A673 (cell line): Measurements from ENCODE around the gene GALNT10. TPM values are rescaled to one million over a fixed set of nuclear protein-coding genes. Genes with fewer than 3 reads are reported as not detected.

Source experiments
- BruUV-seq: library from RNA; stranded (reverse); fragments of 400-500 nt; replicated peaks from 2 replicates; lab custom pipeline; 2021; lab: Mats Ljungman, UMichigan
- CTCF ChIA-PET: fragments of 300-600 bp; sonication (Branson Sonifier 250); formaldehyde crosslinking; loops from one replicate; lab custom pipeline; 2022; ENCODE audit warnings: antibody characterized with exemption; lab: Charles Lee
- POLR2A ChIA-PET: fragments of 300-600 bp; sonication (Branson Sonifier 250); formaldehyde crosslinking; loops from one replicate; lab custom pipeline; 2022; ENCODE audit warnings: antibody characterized with exemption; ENCODE audit not compliant: low non-redundant PET; lab: Charles Lee
- DNase-seq: peaks from one replicate; pipeline ENCODE4 v3.0.0-alpha.2; 2015; ENCODE audit warnings: low spot score
- H3K27ac ChIP-seq: fragments of 200-600 bp; sonication (generic); 2 replicates; pipeline ENCODE4 v1.5.1; 2016; ENCODE audit warnings: mixed run types, low read depth, mild to moderate bottlenecking, mixed read lengths, antibody characterized with exemption, low read length; ENCODE audit not compliant: poor library complexity, severe bottlenecking
- H3K27me3 ChIP-seq: fragments of 200-600 bp; sonication (generic); replicated peaks from 2 replicates; pipeline ENCODE4 v1.6.1; 2017; ENCODE audit warnings: mixed run types, low read depth, mild to moderate bottlenecking, mixed read lengths, antibody characterized with exemption, low read length; ENCODE audit not compliant: insufficient read depth, poor library complexity
- H3K36me3 ChIP-seq: fragments of 200-600 bp; sonication (generic); 2 replicates; pipeline ENCODE4 v1.6.1; 2016; ENCODE audit warnings: mixed run types, mild to moderate bottlenecking, mixed read lengths, antibody characterized with exemption, low read length; ENCODE audit not compliant: insufficient read depth, poor library complexity, severe bottlenecking
- H3K4me1 ChIP-seq: fragments of 200-600 bp; sonication (generic); 2 replicates; pipeline ENCODE4 v1.6.1; 2017; ENCODE audit warnings: mixed run types, mild to moderate bottlenecking, mixed read lengths, antibody characterized with exemption, low read length; ENCODE audit not compliant: insufficient read depth, poor library complexity, severe bottlenecking
- H3K4me3 ChIP-seq: fragments of 200-600 bp; sonication (generic); 2 replicates; pipeline ENCODE4 v1.5.1; 2016; ENCODE audit warnings: low read depth, mixed run types, mild to moderate bottlenecking, mixed read lengths, low read length; ENCODE audit not compliant: poor library complexity, severe bottlenecking
- H3K9me3 ChIP-seq: fragments of 200-600 bp; sonication (generic); 2 replicates; pipeline ENCODE4 v1.6.1; 2016; ENCODE audit warnings: mixed run types, low read depth, mild to moderate bottlenecking, mixed read lengths, antibody characterized with exemption, low read length; ENCODE audit not compliant: poor library complexity, severe bottlenecking
- EZH2 ChIP-seq: fragments of 200-600 bp; sonication (generic); IDR thresholded peaks from 2 replicates; pipeline ENCODE4 v1.6.1; 2017; ENCODE audit warnings: borderline replicate concordance, low read depth, mild to moderate bottlenecking, mixed read lengths, antibody characterized with exemption, low read length; ENCODE audit not compliant: poor library complexity, severe bottlenecking
- intact Hi-C: fragments of 100-400 bp; cut with micrococcal nuclease; formaldehyde crosslinking; loops from one replicate; pipeline ENCODE4 v1.10.0; 2022; ENCODE audit not compliant: unreplicated experiment
- total RNA-seq: library from RNA; stranded (reverse); gene quantifications from 2 replicates; pipeline ENCODE4 v1.2.3, GENCODE V29; 2021
- TF ChIP-seq, protein P1 (sequence below): fragments of 300-800, 200-600 bp; sonication (generic); conservative IDR thresholded peaks from 2 replicates; pipeline ENCODE4 v1.5.1; 2017; ENCODE audit warnings: low read depth, mild to moderate bottlenecking, antibody characterized with exemption, low read length, moderate library complexity, mixed read lengths

GALNT10 gene
- total RNA-seq, 1 experiment from 2014 or later, result 17.9 TPM

GRCh38 chr5:154311362-154311761 lies 120.8 kb downstream of the GALNT10 start:
- intact Hi-C loops, result no loop called here
- POLR2A ChIA-PET, result no interaction called here
- no peak overlapping the region for H3K4me3 ChIP-seq
- H3K9me3 ChIP-seq, result no peaks in the 10 kb centered on the region
- no peaks in the 10 kb centered on the region for H3K4me1 ChIP-seq
- H3K27me3 ChIP-seq, result no peaks in the 10 kb centered on the region
- CTCF ChIA-PET, result no interaction called here
- TF ChIP-seq, protein P1, sequence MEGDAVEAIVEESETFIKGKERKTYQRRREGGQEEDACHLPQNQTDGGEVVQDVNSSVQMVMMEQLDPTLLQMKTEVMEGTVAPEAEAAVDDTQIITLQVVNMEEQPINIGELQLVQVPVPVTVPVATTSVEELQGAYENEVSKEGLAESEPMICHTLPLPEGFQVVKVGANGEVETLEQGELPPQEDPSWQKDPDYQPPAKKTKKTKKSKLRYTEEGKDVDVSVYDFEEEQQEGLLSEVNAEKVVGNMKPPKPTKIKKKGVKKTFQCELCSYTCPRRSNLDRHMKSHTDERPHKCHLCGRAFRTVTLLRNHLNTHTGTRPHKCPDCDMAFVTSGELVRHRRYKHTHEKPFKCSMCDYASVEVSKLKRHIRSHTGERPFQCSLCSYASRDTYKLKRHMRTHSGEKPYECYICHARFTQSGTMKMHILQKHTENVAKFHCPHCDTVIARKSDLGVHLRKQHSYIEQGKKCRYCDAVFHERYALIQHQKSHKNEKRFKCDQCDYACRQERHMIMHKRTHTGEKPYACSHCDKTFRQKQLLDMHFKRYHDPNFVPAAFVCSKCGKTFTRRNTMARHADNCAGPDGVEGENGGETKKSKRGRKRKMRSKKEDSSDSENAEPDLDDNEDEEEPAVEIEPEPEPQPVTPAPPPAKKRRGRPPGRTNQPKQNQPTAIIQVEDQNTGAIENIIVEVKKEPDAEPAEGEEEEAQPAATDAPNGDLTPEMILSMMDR, result no peak
- BruUV-seq, result no TSS peak
- no peaks in the 10 kb centered on the region for H3K36me3 ChIP-seq
- no peak overlapping the region for H3K27ac ChIP-seq
- DNase-seq, result no peak

- ChIA-PET CTCF (no interaction called here), POLR2A (no interaction called here)
- TF ChIP-seq, protein P1, result no peak
- TF ChIP-seq EZH2, result no peak
- no TSS peak for BruUV-seq
- intact Hi-C loops, result no loop called here
- no peak overlapping the region for H3K4me3 ChIP-seq
- DNase-seq, result no peak
- H3K36me3 ChIP-seq, result no peaks in the 10 kb centered on the region
- H3K4me1 ChIP-seq, result no peaks in the 10 kb centered on the region
- no peaks in the 10 kb centered on the region for H3K27me3 ChIP-seq
- no peaks in the 10 kb centered on the region for H3K9me3 ChIP-seq
- no peak overlapping the region for H3K27ac ChIP-seq
Observed at GRCh38 chr5:154312000-154312399, 121.5 kb downstream of the GALNT10 start.

- POLR2A ChIA-PET, result no interaction called here
- no TSS peak for BruUV-seq
- H3K4me1 ChIP-seq, result no peaks in the 10 kb centered on the region
- intact Hi-C loops, result no loop called here
- no peak overlapping the region for H3K4me3 ChIP-seq
- H3K27me3 ChIP-seq, result no peaks in the 10 kb centered on the region
- no peak overlapping the region for H3K27ac ChIP-seq
- TF ChIP-seq, protein P1, result no peak
- no peak for TF ChIP-seq EZH2
- CTCF ChIA-PET, result no interaction called here
- no peak for DNase-seq
- no peaks in the 10 kb centered on the region for H3K9me3 ChIP-seq
- no peaks in the 10 kb centered on the region for H3K36me3 ChIP-seq
Observed at GRCh38 chr5:154312576-154312975, 122.0 kb downstream of the GALNT10 start.
